HG02798 (cell line): ENCODE measurements around the gene SATB1.

ENCODE experiments used
- ATAC-seq: cut with Tn5 transposase; IDR thresholded peaks from one replicate; pipeline ENCODE4 v1.9.1; 2021; ENCODE audit warnings: mild to moderate bottlenecking; ENCODE audit not compliant: unreplicated experiment, poor library complexity

The SATB1 gene

DNA sequence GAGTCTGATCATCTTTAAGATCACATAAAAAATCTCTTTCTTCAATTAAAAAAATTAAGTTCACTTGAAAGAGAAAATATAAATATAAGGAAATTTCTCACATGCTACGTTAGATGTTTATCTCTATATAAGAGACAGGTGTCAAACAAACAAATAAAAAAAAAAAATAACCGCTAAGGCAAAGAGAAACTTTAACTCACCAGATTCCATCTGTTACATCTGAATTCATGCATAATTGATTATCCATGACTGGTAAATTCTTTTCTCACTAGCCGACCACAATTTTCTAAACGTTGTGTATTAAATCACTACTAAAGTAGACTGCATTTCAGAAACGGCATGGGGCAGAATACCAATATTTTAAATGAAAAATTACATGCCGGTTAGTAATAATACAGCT is 9.6 kb upstream of the SATB1 start:
- ATAC-seq = no peak

GRCh38 chr3:18432752-18433151 is 7.6 kb upstream of the SATB1 start:
- ATAC-seq = no peak

DNA sequence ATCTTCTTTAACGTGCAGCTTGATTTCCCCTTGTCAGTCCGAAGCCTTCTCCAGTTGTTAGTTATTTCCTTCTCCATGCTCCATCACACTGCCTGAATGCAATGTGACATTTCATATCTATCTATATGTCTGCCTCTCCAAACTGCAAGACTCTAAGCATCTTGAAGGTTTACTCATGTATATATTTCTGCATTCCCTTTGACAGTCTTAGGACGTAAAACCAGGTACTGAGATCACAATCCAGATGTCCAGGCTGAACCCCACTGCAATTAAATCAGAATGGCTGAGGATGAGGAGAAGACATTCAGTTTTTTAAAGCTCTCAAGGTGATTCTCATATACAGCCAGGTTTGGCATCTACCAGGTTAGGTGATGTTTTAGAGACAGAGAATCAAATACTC is 6.1 kb upstream of the SATB1 start:
- ATAC-seq = no peak

DNA sequence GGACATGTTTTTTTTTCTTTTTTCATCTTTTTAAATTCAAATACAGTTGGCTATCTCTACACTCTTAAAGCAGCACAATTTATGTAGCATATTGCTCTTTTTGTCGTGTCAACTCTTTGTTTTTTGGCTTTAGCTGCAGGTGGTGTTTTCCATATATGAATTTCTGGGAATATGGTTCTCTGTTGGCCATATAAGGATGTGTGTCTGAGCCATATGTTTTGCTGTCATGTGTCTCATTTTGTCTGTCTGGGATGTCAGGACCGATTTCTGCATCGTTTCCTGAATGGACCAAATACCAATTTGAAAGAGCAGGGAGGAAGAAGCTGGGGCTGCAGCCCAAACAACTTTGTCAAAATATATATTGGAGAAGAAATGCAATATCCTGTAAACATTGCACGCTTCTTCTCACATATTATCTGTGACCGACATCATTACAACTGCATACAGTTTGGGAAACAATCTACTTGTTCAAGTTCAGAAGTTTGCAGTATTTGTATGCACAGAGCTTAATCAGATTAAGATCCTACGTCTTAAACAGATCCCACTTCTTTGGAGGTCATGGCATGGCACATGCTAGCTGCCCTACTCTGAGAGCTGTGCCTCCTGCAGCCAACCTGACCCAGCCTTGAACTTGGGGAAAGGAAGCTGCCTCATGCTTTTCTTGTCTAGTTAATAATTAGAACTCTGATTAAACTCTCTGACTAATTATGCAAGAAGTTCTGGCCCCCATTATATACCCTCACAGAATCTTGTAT is 4.0 kb upstream of the SATB1 start:
- ATAC-seq = no peak

GRCh38 chr3:18428036-18428435 is 2.9 kb upstream of the SATB1 start:
- no peak for ATAC-seq

DNA sequence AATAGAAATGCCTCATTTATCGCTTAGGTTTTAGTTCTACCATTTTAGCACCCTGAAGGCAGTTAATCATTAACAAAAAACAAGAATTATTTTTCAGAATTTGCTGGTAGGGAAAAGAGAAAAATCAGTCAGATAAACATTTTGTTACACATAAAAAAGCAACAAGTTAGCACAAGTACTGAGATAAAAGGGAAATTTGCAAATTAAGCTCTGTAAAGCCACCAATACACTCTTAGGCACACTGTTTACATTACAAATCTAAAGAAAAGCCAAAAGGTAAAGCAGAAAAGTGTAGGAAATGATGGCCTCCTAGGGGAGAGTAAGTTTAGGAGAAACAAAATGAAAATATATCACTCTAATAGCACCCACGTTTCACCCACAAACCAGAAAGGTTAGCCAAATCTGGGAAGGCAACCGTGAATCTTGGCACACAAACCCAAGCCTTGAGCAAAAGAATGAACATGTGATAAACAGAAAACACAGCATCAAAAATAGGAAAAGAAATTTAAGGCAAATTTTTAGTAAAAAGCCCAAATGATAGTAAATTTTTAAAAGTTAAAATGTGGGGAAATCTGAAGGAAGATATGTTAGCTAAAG is 1.6 kb upstream of the SATB1 start:
- ATAC-seq = no peak

- no peak for ATAC-seq
These were observed 610 bp upstream of the SATB1 start for GRCh38 chr3:18425641-18426257.

- ATAC-seq = no peak
These were observed 868 bp downstream of the SATB1 start for GRCh38 chr3:18424213-18424728.

DNA sequence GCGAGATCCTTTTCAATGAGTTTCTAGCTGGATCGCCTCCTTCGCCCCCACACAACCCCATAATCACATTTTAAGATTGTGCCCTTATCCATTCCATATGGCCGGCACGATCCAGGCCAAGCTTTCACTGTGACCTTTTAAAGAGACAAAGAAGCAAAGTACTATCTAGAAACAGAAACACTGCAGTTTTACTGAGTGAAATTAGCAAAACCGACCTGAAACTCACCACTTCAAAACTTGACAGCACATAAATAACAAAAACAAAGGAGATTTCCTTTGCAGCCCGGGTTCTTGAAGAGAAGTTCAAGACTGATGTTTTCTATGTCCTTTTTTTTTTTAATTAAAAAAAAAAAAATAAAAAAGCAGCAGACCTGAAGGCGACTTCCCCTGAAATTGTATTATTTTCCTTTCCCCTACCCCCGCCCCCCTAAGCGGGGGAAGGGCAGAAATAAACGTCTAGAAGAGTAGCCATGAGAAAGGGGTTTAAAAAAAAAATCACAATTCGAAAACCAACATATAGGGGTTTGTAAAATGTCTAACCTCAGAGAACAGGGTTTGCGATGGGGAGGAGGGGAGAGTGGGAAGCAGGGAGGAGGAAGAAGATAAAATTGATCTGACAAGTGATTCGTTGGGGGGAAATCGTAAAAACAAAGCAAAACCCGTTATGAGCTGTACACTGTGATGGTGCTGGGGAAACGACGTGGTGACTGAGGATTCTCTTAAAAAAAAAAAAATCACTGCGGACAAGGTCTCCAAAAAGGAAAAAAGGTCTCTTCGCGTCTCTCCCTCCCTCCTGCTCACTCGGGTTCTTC is 1.5 kb downstream of the SATB1 start:
- peak; percentile 89 for ATAC-seq

GRCh38 chr3:18422972-18423371 is 2.2 kb downstream of the SATB1 start:
- ATAC-seq = no peak

DNA sequence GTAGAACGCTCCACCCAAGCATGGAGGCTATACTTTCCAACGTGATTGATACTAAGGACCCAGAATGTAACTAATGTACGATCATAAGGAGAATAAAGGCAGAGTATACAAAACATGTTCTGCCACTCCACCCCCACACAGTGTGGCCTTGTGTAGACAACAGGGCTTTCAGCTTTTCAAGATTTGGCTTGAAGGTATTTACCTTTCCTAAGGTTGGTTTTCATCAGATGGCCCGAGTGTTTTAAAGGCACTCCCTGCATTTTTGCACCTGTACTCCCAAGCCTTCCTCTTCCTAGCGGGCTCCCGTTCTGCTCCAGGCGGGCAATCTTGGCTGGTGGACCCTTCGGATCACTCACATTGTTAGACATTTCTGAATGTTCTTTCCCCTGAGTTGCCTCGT is 4.6 kb downstream of the SATB1 start:
- no peak for ATAC-seq

GRCh38 chr3:18419232-18419631 is 5.9 kb downstream of the SATB1 start:
- no peak for ATAC-seq

- no peak for ATAC-seq
These were observed 7.1 kb downstream of the SATB1 start for GRCh38 chr3:18417904-18418572.

DNA sequence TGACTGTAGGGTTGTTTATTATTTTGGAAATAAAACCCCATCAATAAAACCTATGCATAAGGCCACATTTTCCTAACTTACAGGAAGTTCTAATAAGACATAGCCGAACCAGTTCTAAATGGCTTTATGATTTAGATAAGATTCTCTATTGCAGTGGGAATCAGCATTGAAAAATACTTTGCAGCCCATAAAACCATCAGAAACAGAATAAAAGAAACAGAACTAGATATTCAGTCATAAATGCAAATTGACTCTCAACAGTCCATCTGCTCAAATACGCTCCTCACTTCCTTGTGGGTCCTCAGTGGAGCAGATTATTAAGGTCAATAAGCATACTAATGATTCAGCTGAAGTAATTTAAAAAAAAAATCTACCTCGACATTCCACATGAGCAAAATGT is 8.8 kb downstream of the SATB1 start:
- ATAC-seq = no peak

GRCh38 chr3:18415839-18416238 is 9.3 kb downstream of the SATB1 start:
- no peak for ATAC-seq

GRCh38 chr3:18415167-18415566 is 10.0 kb downstream of the SATB1 start:
- no peak for ATAC-seq

DNA sequence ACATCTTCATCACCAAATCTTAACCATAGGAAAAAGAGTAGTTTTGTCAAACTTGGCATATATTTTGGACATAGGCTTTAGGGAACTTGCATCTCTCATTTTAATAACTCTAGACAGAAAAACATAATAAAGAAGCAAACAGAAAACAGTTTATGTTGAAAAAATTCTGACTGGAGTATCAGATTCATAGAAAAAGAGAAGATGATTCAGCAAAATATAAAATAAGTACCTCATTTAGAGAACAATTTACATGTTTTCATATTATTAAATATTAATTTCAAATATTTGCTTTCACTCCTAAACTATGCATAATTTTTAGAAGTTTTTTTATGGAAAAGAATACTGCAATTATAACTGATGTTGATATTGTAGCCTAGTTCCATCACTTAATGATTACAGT is 12.5 kb downstream of the SATB1 start:
- ATAC-seq = no peak

- ATAC-seq = no peak
These were observed 13.6 kb downstream of the SATB1 start for GRCh38 chr3:18411541-18411940.

- no peak for ATAC-seq
These were observed 14.9 kb downstream of the SATB1 start for GRCh38 chr3:18410205-18410604.

DNA sequence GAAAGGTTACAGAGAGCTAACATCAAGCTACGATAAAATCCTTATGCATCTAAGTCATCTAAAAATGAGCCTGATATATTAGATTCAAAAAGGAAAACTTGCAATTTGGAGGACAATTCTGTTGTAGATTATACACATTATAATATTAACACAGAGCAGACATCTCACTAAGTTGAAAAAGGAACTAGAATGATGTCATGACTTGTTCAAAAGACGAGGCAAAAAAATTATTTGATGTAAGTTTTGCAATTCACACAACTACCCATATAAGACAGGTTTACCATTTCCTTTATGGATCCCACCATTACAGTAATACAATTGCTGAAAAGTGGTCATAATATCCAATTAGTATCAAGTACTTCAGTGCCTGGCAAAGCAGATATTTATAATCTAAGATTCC is 15.9 kb downstream of the SATB1 start:
- no peak for ATAC-seq
